Measurements from ENCODE around the gene MSL1.

DNA sequence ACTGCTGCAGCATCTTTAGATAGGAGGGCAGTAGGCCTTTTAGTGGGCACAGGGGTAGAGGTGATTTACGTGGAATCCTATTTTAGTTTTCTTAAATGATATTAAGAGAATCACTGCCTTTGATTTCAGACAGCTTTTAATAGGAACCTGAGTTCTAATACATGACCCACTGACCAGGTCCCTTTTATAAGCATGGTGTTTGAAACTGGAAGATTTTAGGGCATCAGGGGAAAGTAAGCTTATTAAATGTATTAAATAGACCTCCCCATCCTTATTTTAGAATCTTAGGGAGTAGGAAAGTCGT is 2.0 kb downstream of the MSL1 start:
- TF ChIP-seq, protein P1, sequence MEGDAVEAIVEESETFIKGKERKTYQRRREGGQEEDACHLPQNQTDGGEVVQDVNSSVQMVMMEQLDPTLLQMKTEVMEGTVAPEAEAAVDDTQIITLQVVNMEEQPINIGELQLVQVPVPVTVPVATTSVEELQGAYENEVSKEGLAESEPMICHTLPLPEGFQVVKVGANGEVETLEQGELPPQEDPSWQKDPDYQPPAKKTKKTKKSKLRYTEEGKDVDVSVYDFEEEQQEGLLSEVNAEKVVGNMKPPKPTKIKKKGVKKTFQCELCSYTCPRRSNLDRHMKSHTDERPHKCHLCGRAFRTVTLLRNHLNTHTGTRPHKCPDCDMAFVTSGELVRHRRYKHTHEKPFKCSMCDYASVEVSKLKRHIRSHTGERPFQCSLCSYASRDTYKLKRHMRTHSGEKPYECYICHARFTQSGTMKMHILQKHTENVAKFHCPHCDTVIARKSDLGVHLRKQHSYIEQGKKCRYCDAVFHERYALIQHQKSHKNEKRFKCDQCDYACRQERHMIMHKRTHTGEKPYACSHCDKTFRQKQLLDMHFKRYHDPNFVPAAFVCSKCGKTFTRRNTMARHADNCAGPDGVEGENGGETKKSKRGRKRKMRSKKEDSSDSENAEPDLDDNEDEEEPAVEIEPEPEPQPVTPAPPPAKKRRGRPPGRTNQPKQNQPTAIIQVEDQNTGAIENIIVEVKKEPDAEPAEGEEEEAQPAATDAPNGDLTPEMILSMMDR (IDR thresholded peaks at IDR 0.05; ENCODE audit: low read length), result no peak
- TF ChIP-seq EZH2 (IDR thresholded peaks at IDR 0.05; ENCODE audit: borderline replicate concordance, low read length), result no peak
